ENCODE results near the gene CNTF. TPM values are rescaled to one million over a fixed set of nuclear protein-coding genes. Genes with fewer than 3 reads are reported as not detected.

Gene CNTF
- total RNA-seq, 1 experiment from 2014 or later, result 1.6 TPM

DNA sequence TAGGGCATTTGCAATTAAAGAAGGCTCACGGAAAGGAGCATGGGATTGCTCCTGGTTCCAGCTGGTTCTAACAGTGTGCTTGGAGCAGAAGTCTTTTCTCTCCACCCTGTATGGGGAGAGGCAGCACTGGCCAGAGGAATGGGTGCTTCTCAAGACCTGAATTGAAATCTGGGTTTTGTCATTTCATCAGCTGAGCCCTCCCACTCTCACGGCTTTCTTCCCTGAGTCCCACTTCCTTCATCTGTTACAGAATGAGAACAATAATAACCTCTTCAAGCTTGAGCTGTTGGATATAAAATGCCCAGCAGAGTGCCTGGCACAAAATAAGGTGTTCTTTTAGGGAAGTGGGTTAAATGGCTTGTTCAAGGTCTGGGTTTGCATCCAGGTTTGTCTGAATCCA lies 17.2 kb downstream of the CNTF start:
- ATAC-seq, result no peak
- Histone ChIP-seq H4K20me1 (ENCODE audit: low read length) (no peaks in the 10 kb centered on the region), H3F3A (ENCODE audit: low read length, unreplicated experiment) (no peaks in the 10 kb centered on the region), H3K27me3 (ENCODE audit: low read length) (no peaks in the 10 kb centered on the region; the same call in 1 of the 2 replicates), H3K4me1 (ENCODE audit: insufficient read depth, low read length) (no peaks in the 10 kb centered on the region), H2AFZ (ENCODE audit: low read length) (no peak overlapping the region), H3K4me3 (ENCODE audit: low read length) (no peak overlapping the region), H3K9ac (ENCODE audit: low read length) (no peak overlapping the region), H3K4me2 (ENCODE audit: low read length) (no peak overlapping the region), H3K27ac (ENCODE audit: low read length) (no peak overlapping the region), H3K9me2 (replicated peaks; ENCODE audit: low read length) (no peaks in the 10 kb centered on the region), H3K79me2 (ENCODE audit: low read length) (no peaks in the 10 kb centered on the region), H3K9me3 (ENCODE audit: low read length) (no peaks in the 10 kb centered on the region), H3K36me3 (ENCODE audit: low read depth, low read length) (no peaks in the 10 kb centered on the region)
- BruUV-seq (replicated peaks), result no TSS peak
- intact Hi-C loops (cut with micrococcal nuclease), result no loop called here
- ChIA-PET POLR2A (ENCODE audit: unreplicated experiment) (no interaction called here), CTCF (no interaction called here)
- TF ChIP-seq EZH2 (IDR thresholded peaks at IDR 0.05; ENCODE audit: low read length, unreplicated experiment), result no peak
- TF ChIP-seq, protein P1, sequence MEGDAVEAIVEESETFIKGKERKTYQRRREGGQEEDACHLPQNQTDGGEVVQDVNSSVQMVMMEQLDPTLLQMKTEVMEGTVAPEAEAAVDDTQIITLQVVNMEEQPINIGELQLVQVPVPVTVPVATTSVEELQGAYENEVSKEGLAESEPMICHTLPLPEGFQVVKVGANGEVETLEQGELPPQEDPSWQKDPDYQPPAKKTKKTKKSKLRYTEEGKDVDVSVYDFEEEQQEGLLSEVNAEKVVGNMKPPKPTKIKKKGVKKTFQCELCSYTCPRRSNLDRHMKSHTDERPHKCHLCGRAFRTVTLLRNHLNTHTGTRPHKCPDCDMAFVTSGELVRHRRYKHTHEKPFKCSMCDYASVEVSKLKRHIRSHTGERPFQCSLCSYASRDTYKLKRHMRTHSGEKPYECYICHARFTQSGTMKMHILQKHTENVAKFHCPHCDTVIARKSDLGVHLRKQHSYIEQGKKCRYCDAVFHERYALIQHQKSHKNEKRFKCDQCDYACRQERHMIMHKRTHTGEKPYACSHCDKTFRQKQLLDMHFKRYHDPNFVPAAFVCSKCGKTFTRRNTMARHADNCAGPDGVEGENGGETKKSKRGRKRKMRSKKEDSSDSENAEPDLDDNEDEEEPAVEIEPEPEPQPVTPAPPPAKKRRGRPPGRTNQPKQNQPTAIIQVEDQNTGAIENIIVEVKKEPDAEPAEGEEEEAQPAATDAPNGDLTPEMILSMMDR (conservative IDR thresholded peaks at IDR 0.05; ENCODE audit: low read depth, low read length), result no peak
- TF ChIP-seq EZH2phosphoT487 (IDR thresholded peaks at IDR 0.05; ENCODE audit: borderline replicate concordance, low read length), result no peak
- no peak for DNase-seq

DNA sequence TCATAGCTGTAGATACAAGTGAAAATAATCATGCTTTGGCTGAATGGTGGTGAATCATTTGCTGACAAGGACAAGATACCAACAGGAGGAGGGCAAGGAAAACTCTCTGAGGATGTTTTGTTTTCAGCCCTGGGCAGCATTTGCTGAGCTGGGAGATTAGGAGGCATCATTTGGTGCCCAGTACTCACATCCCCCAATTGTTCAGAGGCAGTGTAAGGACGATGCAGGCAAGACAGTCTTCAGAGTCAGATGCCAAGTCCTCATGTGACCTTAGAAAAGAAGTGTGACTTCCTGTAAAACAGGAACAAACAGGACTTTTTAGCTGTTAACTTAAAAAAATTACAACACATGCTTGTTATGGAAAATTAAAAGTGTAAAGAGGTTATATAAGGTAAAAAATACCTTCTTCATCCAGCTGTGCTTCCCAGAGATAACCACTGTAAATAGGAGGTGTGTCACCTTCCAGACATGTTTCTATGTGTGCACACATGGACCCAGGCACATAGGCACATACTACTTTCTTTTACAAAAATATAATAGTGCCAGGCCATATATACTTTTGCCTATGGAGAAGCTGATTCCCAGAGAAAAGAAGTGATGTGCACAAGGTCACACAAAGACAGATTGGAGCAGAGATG lies 18.0 kb downstream of the CNTF start:
- no peak for TF ChIP-seq EZH2phosphoT487 (IDR thresholded peaks at IDR 0.05; ENCODE audit: borderline replicate concordance, low read length)
- TF ChIP-seq, protein P1 (conservative IDR thresholded peaks at IDR 0.05; ENCODE audit: low read depth, low read length), result no peak
- TF ChIP-seq EZH2 (IDR thresholded peaks at IDR 0.05; ENCODE audit: low read length, unreplicated experiment), result no peak
- intact Hi-C loops (cut with micrococcal nuclease), result no loop called here
- Histone ChIP-seq H3K9me2 (replicated peaks; ENCODE audit: low read length) (no peaks in the 10 kb centered on the region), H3F3A (ENCODE audit: low read length, unreplicated experiment) (no peaks in the 10 kb centered on the region), H3K27ac (ENCODE audit: low read length) (no peak overlapping the region), H3K36me3 (ENCODE audit: low read depth, low read length) (no peaks in the 10 kb centered on the region), H3K4me2 (ENCODE audit: low read length) (no peak overlapping the region), H4K20me1 (ENCODE audit: low read length) (no peaks in the 10 kb centered on the region), H3K79me2 (ENCODE audit: low read length) (no peaks in the 10 kb centered on the region), H3K9ac (ENCODE audit: low read length) (no peak overlapping the region), H3K27me3 (ENCODE audit: low read length) (no peaks in the 10 kb centered on the region; the same call in 1 of the 2 replicates), H3K4me3 (ENCODE audit: low read length) (no peak overlapping the region), H3K4me1 (ENCODE audit: insufficient read depth, low read length) (no peaks in the 10 kb centered on the region), H2AFZ (ENCODE audit: low read length) (no peak overlapping the region), H3K9me3 (ENCODE audit: low read length) (0 out of 2 replicates have a peak, but pooled peaks cover 5% of the 10 kb centered on the region)
- ATAC-seq (no peak), DNase-seq (no peak)
- ChIA-PET POLR2A (ENCODE audit: unreplicated experiment) (no interaction called here), CTCF (no interaction called here)
- no TSS peak for BruUV-seq (replicated peaks)

DNA sequence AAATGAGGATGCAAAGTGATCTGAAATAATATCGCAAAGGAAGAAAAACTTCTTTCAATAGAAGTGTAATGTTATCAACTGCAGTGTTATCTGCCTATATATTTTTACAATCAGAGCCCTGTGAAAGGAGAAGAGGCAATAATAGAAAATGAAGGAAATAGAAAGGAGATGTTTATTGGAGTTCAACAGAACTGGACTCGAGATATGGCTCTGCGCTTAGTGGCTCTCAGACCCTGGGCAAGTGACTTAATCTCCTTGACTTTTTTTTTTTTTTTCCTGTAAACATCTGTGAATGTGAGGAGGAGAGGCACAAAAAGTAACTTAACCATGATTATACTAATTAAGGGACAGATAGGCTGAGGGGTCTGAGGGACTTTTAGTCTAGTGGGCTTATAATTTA lies 18.9 kb downstream of the CNTF start:
- H3K36me3 ChIP-seq (ENCODE audit: low read depth, low read length), result no peaks in the 10 kb centered on the region
- TF ChIP-seq EZH2 (IDR thresholded peaks at IDR 0.05; ENCODE audit: low read length, unreplicated experiment) (no peak), EZH2phosphoT487 (IDR thresholded peaks at IDR 0.05; ENCODE audit: borderline replicate concordance, low read length) (no peak)
- TF ChIP-seq, protein P1 (conservative IDR thresholded peaks at IDR 0.05; ENCODE audit: low read depth, low read length), result no peak
- H3K9me3 ChIP-seq (ENCODE audit: low read length), result peaks cover 11% of the 10 kb centered on the region; the same call in 1 of the 2 replicates
- no peaks in the 10 kb centered on the region for H3K4me1 ChIP-seq (ENCODE audit: insufficient read depth, low read length)
- H3K9me2 ChIP-seq (replicated peaks; ENCODE audit: low read length), result no peaks in the 10 kb centered on the region
- no peak overlapping the region for H3K27ac ChIP-seq (ENCODE audit: low read length)
- intact Hi-C loops (cut with micrococcal nuclease), result no loop called here
- CTCF ChIA-PET, result no interaction called here
- DNase-seq, result no peak
- no peaks in the 10 kb centered on the region; the same call in 1 of the 2 replicates for H3K27me3 ChIP-seq (ENCODE audit: low read length)
- H2AFZ ChIP-seq (ENCODE audit: low read length), result no peak overlapping the region
- no peak overlapping the region for H3K9ac ChIP-seq (ENCODE audit: low read length)
- POLR2A ChIA-PET (ENCODE audit: unreplicated experiment), result no interaction called here
- ATAC-seq, result no peak
- no peak overlapping the region for H3K4me2 ChIP-seq (ENCODE audit: low read length)
- no TSS peak for BruUV-seq (replicated peaks)
- H3F3A ChIP-seq (ENCODE audit: low read length, unreplicated experiment), result no peaks in the 10 kb centered on the region
- H3K79me2 ChIP-seq (ENCODE audit: low read length), result no peaks in the 10 kb centered on the region
- no peak overlapping the region for H3K4me3 ChIP-seq (ENCODE audit: low read length)
- H4K20me1 ChIP-seq (ENCODE audit: low read length), result no peaks in the 10 kb centered on the region
